GM18508 (cell line): Measurements from ENCODE around the gene SPEG.

Experiments
- ATAC-seq: cut with Tn5 transposase; IDR thresholded peaks from one replicate; pipeline ENCODE4 v1.9.1; 2021; ENCODE audit warnings: moderate number of reproducible peaks; ENCODE audit not compliant: insufficient read depth, unreplicated experiment

SPEG gene

GRCh38 chr2:219474285-219475060 is 39.8 kb downstream of the SPEG start:
- ATAC-seq: no peak

GRCh38 chr2:219475278-219475677 is 40.6 kb downstream of the SPEG start:
- no peak for ATAC-seq

GRCh38 chr2:219475697-219476651 is 41.3 kb downstream of the SPEG start:
- ATAC-seq: no peak

GRCh38 chr2:219476652-219477151 is 42.1 kb downstream of the SPEG start:
- ATAC-seq: no peak

GRCh38 chr2:219477179-219477578 is 42.5 kb downstream of the SPEG start:
- ATAC-seq: no peak

- ATAC-seq: no peak
Measured at GRCh38 chr2:219477815-219478214, 43.2 kb downstream of the SPEG start.

- ATAC-seq: no peak
Measured at GRCh38 chr2:219478916-219479315, 44.3 kb downstream of the SPEG start.

GRCh38 chr2:219480004-219480403 is 45.4 kb downstream of the SPEG start:
- no peak for ATAC-seq

- ATAC-seq: no peak
Measured at GRCh38 chr2:219482674-219483405, 48.2 kb downstream of the SPEG start.

GRCh38 chr2:219483451-219484342 is 49.1 kb downstream of the SPEG start:
- no peak for ATAC-seq

- ATAC-seq: no peak
Measured at GRCh38 chr2:219484343-219485200, 49.9 kb downstream of the SPEG start.

GRCh38 chr2:219485201-219485580 is 50.5 kb downstream of the SPEG start:
- ATAC-seq: no peak

GRCh38 chr2:219486380-219486959 is 51.8 kb downstream of the SPEG start:
- ATAC-seq: no peak

- no peak for ATAC-seq
Measured at GRCh38 chr2:219488149-219488843, 53.7 kb downstream of the SPEG start.

GRCh38 chr2:219488844-219489194 is 54.2 kb downstream of the SPEG start:
- ATAC-seq: no peak

- ATAC-seq: no peak
Measured at GRCh38 chr2:219489315-219489714, 54.7 kb downstream of the SPEG start.

- no peak for ATAC-seq
Measured at GRCh38 chr2:219490186-219490585, 55.5 kb downstream of the SPEG start.
